GM23338 (cell line): ENCODE results near the gene TMEM175. TPM values are rescaled to one million over a fixed set of nuclear protein-coding genes. Genes with fewer than 3 reads are reported as not detected.

Source experiments
- ATAC-seq: fragments of 200-7000 bp; cut with Tn5 transposase; 3 replicates; pipeline ENCODE4 v1.9.1; 2020
- DNase-seq: peaks from one replicate; pipeline ENCODE4 v3.0.0-alpha.2; 2015; ENCODE audit warnings: low spot score
- H2AFZ ChIP-seq: fragments of 200-600 bp; sonication (generic); 2 replicates; pipeline ENCODE4 v1.8.0; 2016; ENCODE audit warnings: antibody characterized with exemption, mild to moderate bottlenecking, moderate library complexity
- H3F3A ChIP-seq: fragments of 200-600 bp; sonication (generic); replicated peaks from 2 replicates; pipeline ENCODE4 v1.8.0; 2017; ENCODE audit warnings: antibody characterized with exemption, mixed run types, low read depth
- H3K27ac ChIP-seq: fragments of 200-600 bp; sonication (generic); 2 replicates; pipeline ENCODE4 v1.6.1; 2016; ENCODE audit warnings: low read depth
- H3K27me3 ChIP-seq: fragments of 200-600 bp; sonication (generic); 2 replicates; pipeline ENCODE4 v1.8.0; 2016; ENCODE audit warnings: mild to moderate bottlenecking, mixed run types, moderate library complexity; ENCODE audit not compliant: insufficient read depth
- H3K36me3 ChIP-seq: fragments of 200-600 bp; sonication (generic); 2 replicates; pipeline ENCODE4 v1.8.0; 2016; ENCODE audit warnings: mild to moderate bottlenecking; ENCODE audit not compliant: insufficient read depth
- H3K4me1 ChIP-seq: fragments of 200-600 bp; sonication (generic); 2 replicates; pipeline ENCODE4 v1.8.0; 2016; ENCODE audit warnings: mild to moderate bottlenecking, moderate library complexity; ENCODE audit not compliant: insufficient read depth
- H3K4me2 ChIP-seq: fragments of 200-600 bp; sonication (generic); 2 replicates; pipeline ENCODE4 v1.7.1; 2017; ENCODE audit warnings: mixed run types
- H3K4me3 ChIP-seq: fragments of 200-600 bp; sonication (generic); 2 replicates; pipeline ENCODE4 v1.6.1; 2016; ENCODE audit warnings: mixed run types
- H3K79me2 ChIP-seq: fragments of 200-600 bp; sonication (generic); replicated peaks from 2 replicates; pipeline ENCODE4 v1.8.0; 2017; ENCODE audit warnings: mild to moderate bottlenecking; ENCODE audit not compliant: insufficient read depth
- H3K9me2 ChIP-seq: fragments of 200-600 bp; sonication (generic); 2 replicates; pipeline ENCODE4 v1.8.0; 2017; ENCODE audit not compliant: insufficient read depth
- H4K20me1 ChIP-seq: fragments of 200-600 bp; sonication (generic); replicated peaks from 2 replicates; pipeline ENCODE4 v1.8.0; 2017; ENCODE audit warnings: mild to moderate bottlenecking; ENCODE audit not compliant: insufficient read depth
- H3K27ac Mint-ChIP-seq: 2 replicates; pipeline ENCODE4 v1.8.0; 2020; ENCODE audit warnings: inconsistent platforms, mild to moderate bottlenecking, moderate library complexity, mixed read lengths
- H3K27me3 Mint-ChIP-seq: 3 replicates; pipeline ENCODE4 v1.8.0; 2022; ENCODE audit warnings: low read depth, mild to moderate bottlenecking, moderate library complexity, mixed read lengths, inconsistent platforms; ENCODE audit not compliant: insufficient read depth, poor library complexity
- H3K36me3 Mint-ChIP-seq: 3 replicates; pipeline ENCODE4 v1.8.0; 2021; ENCODE audit warnings: low read depth, mild to moderate bottlenecking, inconsistent platforms, moderate library complexity, mixed read lengths
- H3K4me1 Mint-ChIP-seq: 3 replicates; pipeline ENCODE4 v1.8.0; 2020; ENCODE audit warnings: mild to moderate bottlenecking, inconsistent platforms, mixed read lengths
- H3K4me3 Mint-ChIP-seq: 3 replicates; pipeline ENCODE4 v1.8.0; 2021; ENCODE audit warnings: moderate library complexity, mild to moderate bottlenecking, inconsistent platforms, mixed read lengths
- H3K9me3 Mint-ChIP-seq: 3 replicates; pipeline ENCODE4 v1.8.0; 2020; ENCODE audit warnings: moderate library complexity, mild to moderate bottlenecking, inconsistent platforms, mixed read lengths
- CREB1 ChIP-seq: fragments of 250-450 bp; sonication (Bioruptor Pico); IDR thresholded peaks from 2 replicates; pipeline ENCODE4 v1.5.0; 2020; ENCODE audit warnings: low read depth, mild to moderate bottlenecking, moderate library complexity
- EZH2 ChIP-seq: fragments of 200-600 bp; sonication (generic); IDR thresholded peaks from one replicate; pipeline ENCODE4 v1.8.0; 2017; ENCODE audit warnings: antibody characterized with exemption, mild to moderate bottlenecking, low read depth; ENCODE audit not compliant: unreplicated experiment
- EZH2phosphoT487 ChIP-seq: fragments of 200-600 bp; sonication (generic); IDR thresholded peaks from one replicate; pipeline ENCODE4 v1.8.1; 2018; ENCODE audit warnings: antibody characterized with exemption; ENCODE audit not compliant: unreplicated experiment
- JUNB ChIP-seq: IDR thresholded peaks from one replicate; pipeline ENCODE4 v1.6.1; 2016; ENCODE audit warnings: antibody characterized with exemption; ENCODE audit not compliant: unreplicated experiment
- NANOG ChIP-seq: IDR thresholded peaks from 2 replicates; pipeline ENCODE4 v1.6.1; 2016; ENCODE audit warnings: antibody characterized with exemption, borderline replicate concordance
- POLR2AphosphoS5 ChIP-seq: IDR thresholded peaks from 2 replicates; pipeline ENCODE4 v1.6.1; 2016; ENCODE audit warnings: antibody characterized with exemption, low read depth
- STAT1 ChIP-seq: IDR thresholded peaks from one replicate; pipeline ENCODE4 v1.6.1; 2016; ENCODE audit warnings: antibody characterized with exemption; ENCODE audit not compliant: unreplicated experiment
- ZNF114 ChIP-seq: fragments of 250-450 bp; sonication (Bioruptor Pico); IDR thresholded peaks from 2 replicates; pipeline ENCODE4 v1.5.0; 2020; ENCODE audit warnings: mild to moderate bottlenecking, moderate library complexity
- ZNF331 ChIP-seq: fragments of 250-450 bp; sonication (Bioruptor Pico); IDR thresholded peaks from 2 replicates; pipeline ENCODE4 v1.5.0; 2020; ENCODE audit warnings: low read depth, mild to moderate bottlenecking, moderate library complexity
- polyA plus RNA-seq: library from polyadenylated mRNA; unstranded; fragments of >200 nt; fragmentation: Nextera tagmentation; extraction: Ambion mirVana; gene quantifications from 2 replicates; pipeline ENCODE4 v1.2.1, GENCODE V29; 2016
- total RNA-seq: library from RNA; depleted of rRNA; stranded (reverse); fragments of >200 nt; shearing (Covaris generic); gene quantifications from 2 replicates; pipeline ENCODE4 v1.2.3, GENCODE V29; 2014
- TF ChIP-seq, protein P1 (sequence below): IDR thresholded peaks from 2 replicates; pipeline ENCODE4 v1.6.1; 2016; ENCODE audit warnings: antibody characterized with exemption
- TF ChIP-seq, protein P2 (sequence below): IDR thresholded peaks from one replicate; pipeline ENCODE4 v1.6.1; 2018; ENCODE audit warnings: antibody characterized with exemption; ENCODE audit not compliant: unreplicated experiment
- TF ChIP-seq, protein P3 (sequence below), 2 experiments: fragments of 200-600 bp in 1 of 2; sonication (generic) in 1 of 2; conservative IDR thresholded peaks; 2 replicates each; pipeline versions ENCODE4 v1.5.1 to v1.6.1; 2016 to 2017; ENCODE audit warnings: antibody characterized with exemption in 2 of 2, low read depth in 2 of 2, mild to moderate bottlenecking in 2 of 2, moderate library complexity in 1 of 2
- TF ChIP-seq, protein P4 (sequence below): fragments of 250-450 bp; sonication (Bioruptor Pico); IDR thresholded peaks from 2 replicates; pipeline ENCODE4 v1.5.0; 2020; ENCODE audit warnings: mild to moderate bottlenecking, moderate library complexity

The TMEM175 gene
- total and polyA plus RNA-seq, 2 experiments from 2014 or later, result 8.0 to 11.4 TPM

DNA sequence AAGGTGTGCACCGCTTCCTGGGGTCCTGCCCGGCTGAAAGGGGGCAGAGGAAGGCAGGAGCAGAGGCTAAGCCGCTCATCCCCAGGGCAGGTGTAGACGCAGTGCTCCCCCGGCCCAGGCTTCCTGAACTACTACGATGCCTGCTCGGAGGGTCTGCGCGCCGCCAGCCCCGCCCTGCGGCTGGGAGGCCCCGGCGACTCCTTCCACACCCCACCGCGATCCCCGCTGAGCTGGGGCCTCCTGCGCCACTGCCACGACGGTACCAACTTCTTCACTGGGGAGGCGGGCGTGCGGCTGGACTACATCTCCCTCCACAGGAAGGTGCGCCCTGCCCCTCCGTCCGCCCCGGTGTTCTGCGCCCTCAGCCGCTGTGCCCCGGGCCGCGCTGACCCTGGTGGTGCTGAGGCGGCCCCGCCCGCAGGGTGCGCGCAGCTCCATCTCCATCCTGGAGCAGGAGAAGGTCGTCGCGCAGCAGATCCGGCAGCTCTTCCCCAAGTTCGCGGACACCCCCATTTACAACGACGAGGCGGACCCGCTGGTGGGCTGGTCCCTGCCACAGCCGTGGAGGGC, 69.4 kb downstream of the TMEM175 start:
- H3K27ac ChIP-seq, result no peak overlapping the region
- peaks cover 4% of the 10 kb centered on the region; the same call in 2 of the 3 replicates for H3K4me1 Mint-ChIP-seq
- H3K79me2 ChIP-seq, result no peaks in the 10 kb centered on the region
- no peaks in the 10 kb centered on the region; the same call in 1 of the 2 replicates for H3K4me1 ChIP-seq
- peaks cover 95% of the 10 kb centered on the region for H3K27me3 ChIP-seq
- no peaks in the 10 kb centered on the region for H3K9me2 ChIP-seq
- no peaks in the 10 kb centered on the region for H3F3A ChIP-seq
- DNase-seq, result peak; percentile 50
- peaks cover 2% of the 10 kb centered on the region; the same call in 2 of the 3 replicates for H3K9me3 Mint-ChIP-seq
- H3K27me3 Mint-ChIP-seq, result peaks cover 71% of the 10 kb centered on the region
- H2AFZ ChIP-seq, result peak overlapping the region; percentile 76; the same call in 1 of the 2 replicates
- ATAC-seq, result peak; percentile 40
- H3K4me3 Mint-ChIP-seq, result peak overlapping the region; percentile 32; the same call in 1 of the 3 replicates
- no peaks in the 10 kb centered on the region for H3K36me3 Mint-ChIP-seq
- H3K27ac Mint-ChIP-seq, result no peak overlapping the region
- H3K4me2 ChIP-seq, result peak overlapping the region; percentile 80
- H4K20me1 ChIP-seq, result no peaks in the 10 kb centered on the region; the same call in 1 of the 2 replicates
- H3K36me3 ChIP-seq, result no peaks in the 10 kb centered on the region
- TF ChIP-seq NANOG, result no peak
- TF ChIP-seq EZH2, result no peak
- TF ChIP-seq STAT1, result no peak
- TF ChIP-seq, protein P1, sequence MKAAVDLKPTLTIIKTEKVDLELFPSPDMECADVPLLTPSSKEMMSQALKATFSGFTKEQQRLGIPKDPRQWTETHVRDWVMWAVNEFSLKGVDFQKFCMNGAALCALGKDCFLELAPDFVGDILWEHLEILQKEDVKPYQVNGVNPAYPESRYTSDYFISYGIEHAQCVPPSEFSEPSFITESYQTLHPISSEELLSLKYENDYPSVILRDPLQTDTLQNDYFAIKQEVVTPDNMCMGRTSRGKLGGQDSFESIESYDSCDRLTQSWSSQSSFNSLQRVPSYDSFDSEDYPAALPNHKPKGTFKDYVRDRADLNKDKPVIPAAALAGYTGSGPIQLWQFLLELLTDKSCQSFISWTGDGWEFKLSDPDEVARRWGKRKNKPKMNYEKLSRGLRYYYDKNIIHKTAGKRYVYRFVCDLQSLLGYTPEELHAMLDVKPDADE, result no peak
- TF ChIP-seq, protein P2, sequence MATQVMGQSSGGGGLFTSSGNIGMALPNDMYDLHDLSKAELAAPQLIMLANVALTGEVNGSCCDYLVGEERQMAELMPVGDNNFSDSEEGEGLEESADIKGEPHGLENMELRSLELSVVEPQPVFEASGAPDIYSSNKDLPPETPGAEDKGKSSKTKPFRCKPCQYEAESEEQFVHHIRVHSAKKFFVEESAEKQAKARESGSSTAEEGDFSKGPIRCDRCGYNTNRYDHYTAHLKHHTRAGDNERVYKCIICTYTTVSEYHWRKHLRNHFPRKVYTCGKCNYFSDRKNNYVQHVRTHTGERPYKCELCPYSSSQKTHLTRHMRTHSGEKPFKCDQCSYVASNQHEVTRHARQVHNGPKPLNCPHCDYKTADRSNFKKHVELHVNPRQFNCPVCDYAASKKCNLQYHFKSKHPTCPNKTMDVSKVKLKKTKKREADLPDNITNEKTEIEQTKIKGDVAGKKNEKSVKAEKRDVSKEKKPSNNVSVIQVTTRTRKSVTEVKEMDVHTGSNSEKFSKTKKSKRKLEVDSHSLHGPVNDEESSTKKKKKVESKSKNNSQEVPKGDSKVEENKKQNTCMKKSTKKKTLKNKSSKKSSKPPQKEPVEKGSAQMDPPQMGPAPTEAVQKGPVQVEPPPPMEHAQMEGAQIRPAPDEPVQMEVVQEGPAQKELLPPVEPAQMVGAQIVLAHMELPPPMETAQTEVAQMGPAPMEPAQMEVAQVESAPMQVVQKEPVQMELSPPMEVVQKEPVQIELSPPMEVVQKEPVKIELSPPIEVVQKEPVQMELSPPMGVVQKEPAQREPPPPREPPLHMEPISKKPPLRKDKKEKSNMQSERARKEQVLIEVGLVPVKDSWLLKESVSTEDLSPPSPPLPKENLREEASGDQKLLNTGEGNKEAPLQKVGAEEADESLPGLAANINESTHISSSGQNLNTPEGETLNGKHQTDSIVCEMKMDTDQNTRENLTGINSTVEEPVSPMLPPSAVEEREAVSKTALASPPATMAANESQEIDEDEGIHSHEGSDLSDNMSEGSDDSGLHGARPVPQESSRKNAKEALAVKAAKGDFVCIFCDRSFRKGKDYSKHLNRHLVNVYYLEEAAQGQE, result no peak
- TF ChIP-seq JUNB, result no peak
- TF ChIP-seq CREB1 (CRISPR knock-in tag), result no peak
- no peak for TF ChIP-seq ZNF114 (CRISPR knock-in tag)
- TF ChIP-seq EZH2phosphoT487, result no peak
- TF ChIP-seq, protein P3, sequence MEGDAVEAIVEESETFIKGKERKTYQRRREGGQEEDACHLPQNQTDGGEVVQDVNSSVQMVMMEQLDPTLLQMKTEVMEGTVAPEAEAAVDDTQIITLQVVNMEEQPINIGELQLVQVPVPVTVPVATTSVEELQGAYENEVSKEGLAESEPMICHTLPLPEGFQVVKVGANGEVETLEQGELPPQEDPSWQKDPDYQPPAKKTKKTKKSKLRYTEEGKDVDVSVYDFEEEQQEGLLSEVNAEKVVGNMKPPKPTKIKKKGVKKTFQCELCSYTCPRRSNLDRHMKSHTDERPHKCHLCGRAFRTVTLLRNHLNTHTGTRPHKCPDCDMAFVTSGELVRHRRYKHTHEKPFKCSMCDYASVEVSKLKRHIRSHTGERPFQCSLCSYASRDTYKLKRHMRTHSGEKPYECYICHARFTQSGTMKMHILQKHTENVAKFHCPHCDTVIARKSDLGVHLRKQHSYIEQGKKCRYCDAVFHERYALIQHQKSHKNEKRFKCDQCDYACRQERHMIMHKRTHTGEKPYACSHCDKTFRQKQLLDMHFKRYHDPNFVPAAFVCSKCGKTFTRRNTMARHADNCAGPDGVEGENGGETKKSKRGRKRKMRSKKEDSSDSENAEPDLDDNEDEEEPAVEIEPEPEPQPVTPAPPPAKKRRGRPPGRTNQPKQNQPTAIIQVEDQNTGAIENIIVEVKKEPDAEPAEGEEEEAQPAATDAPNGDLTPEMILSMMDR (conservative IDR thresholded peaks at IDR 0.05; ENCODE audit: low read depth in 2 of 2), result no peak
- TF ChIP-seq, protein P4, sequence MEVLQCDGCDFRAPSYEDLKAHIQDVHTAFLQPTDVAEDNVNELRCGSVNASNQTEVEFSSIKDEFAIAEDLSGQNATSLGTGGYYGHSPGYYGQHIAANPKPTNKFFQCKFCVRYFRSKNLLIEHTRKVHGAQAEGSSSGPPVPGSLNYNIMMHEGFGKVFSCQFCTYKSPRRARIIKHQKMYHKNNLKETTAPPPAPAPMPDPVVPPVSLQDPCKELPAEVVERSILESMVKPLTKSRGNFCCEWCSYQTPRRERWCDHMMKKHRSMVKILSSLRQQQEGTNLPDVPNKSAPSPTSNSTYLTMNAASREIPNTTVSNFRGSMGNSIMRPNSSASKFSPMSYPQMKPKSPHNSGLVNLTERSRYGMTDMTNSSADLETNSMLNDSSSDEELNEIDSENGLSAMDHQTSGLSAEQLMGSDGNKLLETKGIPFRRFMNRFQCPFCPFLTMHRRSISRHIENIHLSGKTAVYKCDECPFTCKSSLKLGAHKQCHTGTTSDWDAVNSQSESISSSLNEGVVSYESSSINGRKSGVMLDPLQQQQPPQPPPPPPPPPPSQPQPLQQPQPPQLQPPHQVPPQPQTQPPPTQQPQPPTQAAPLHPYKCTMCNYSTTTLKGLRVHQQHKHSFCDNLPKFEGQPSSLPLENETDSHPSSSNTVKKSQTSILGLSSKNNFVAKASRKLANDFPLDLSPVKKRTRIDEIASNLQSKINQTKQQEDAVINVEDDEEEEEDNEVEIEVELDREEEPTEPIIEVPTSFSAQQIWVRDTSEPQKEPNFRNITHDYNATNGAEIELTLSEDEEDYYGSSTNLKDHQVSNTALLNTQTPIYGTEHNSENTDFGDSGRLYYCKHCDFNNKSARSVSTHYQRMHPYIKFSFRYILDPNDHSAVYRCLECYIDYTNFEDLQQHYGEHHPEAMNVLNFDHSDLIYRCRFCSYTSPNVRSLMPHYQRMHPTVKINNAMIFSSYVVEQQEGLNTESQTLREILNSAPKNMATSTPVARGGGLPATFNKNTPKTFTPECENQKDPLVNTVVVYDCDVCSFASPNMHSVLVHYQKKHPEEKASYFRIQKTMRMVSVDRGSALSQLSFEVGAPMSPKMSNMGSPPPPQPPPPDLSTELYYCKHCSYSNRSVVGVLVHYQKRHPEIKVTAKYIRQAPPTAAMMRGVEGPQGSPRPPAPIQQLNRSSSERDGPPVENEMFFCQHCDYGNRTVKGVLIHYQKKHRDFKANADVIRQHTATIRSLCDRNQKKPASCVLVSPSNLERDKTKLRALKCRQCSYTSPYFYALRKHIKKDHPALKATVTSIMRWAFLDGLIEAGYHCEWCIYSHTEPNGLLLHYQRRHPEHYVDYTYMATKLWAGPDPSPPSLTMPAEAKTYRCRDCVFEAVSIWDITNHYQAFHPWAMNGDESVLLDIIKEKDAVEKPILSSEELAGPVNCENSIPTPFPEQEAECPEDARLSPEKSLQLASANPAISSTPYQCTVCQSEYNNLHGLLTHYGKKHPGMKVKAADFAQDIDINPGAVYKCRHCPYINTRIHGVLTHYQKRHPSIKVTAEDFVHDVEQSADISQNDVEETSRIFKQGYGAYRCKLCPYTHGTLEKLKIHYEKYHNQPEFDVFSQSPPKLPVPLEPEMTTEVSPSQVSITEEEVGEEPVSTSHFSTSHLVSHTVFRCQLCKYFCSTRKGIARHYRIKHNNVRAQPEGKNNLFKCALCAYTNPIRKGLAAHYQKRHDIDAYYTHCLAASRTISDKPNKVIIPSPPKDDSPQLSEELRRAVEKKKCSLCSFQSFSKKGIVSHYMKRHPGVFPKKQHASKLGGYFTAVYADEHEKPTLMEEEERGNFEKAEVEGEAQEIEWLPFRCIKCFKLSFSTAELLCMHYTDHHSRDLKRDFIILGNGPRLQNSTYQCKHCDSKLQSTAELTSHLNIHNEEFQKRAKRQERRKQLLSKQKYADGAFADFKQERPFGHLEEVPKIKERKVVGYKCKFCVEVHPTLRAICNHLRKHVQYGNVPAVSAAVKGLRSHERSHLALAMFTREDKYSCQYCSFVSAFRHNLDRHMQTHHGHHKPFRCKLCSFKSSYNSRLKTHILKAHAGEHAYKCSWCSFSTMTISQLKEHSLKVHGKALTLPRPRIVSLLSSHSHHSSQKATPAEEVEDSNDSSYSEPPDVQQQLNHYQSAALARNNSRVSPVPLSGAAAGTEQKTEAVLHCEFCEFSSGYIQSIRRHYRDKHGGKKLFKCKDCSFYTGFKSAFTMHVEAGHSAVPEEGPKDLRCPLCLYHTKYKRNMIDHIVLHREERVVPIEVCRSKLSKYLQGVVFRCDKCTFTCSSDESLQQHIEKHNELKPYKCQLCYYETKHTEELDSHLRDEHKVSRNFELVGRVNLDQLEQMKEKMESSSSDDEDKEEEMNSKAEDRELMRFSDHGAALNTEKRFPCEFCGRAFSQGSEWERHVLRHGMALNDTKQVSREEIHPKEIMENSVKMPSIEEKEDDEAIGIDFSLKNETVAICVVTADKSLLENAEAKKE (CRISPR knock-in tag), result no peak
- TF ChIP-seq ZNF331 (CRISPR knock-in tag), result no peak
- no peak for TF ChIP-seq POLR2AphosphoS5
- peak overlapping the region; percentile 57 for H3K4me3 ChIP-seq
